Osteocyte (in vitro differentiated cells): Measurements from ENCODE around the gene MMP11. TPM values are rescaled to one million over a fixed set of nuclear protein-coding genes. Genes with fewer than 3 reads are reported as not detected.

Experiments
- DNase-seq: peaks from one replicate; pipeline ENCODE4 v3.0.0; 2021; ENCODE audit warnings: mixed read lengths; ENCODE audit not compliant: unreplicated experiment; ENCODE audit errors: extremely low spot score
- H3K27ac Mint-ChIP-seq: one replicate; pipeline ENCODE4 v1.8.0; 2021; ENCODE audit warnings: mild to moderate bottlenecking, mixed read lengths; ENCODE audit not compliant: unreplicated experiment
- H3K27me3 Mint-ChIP-seq: one replicate; pipeline ENCODE4 v1.8.0; 2021; ENCODE audit warnings: mixed read lengths; ENCODE audit not compliant: unreplicated experiment
- H3K36me3 Mint-ChIP-seq: one replicate; pipeline ENCODE4 v1.8.0; 2021; ENCODE audit warnings: mixed read lengths; ENCODE audit not compliant: unreplicated experiment
- H3K4me1 Mint-ChIP-seq: one replicate; pipeline ENCODE4 v1.8.0; 2021; ENCODE audit warnings: mixed read lengths; ENCODE audit not compliant: unreplicated experiment
- H3K4me3 Mint-ChIP-seq: one replicate; pipeline ENCODE4 v1.8.0; 2021; ENCODE audit warnings: mild to moderate bottlenecking, moderate library complexity, mixed read lengths; ENCODE audit not compliant: unreplicated experiment
- H3K9me3 Mint-ChIP-seq: one replicate; pipeline ENCODE4 v1.8.0; 2021; ENCODE audit warnings: mixed read lengths; ENCODE audit not compliant: unreplicated experiment
- CTCF ChIP-seq: fragments of 200-600 bp; sonication (generic); IDR thresholded peaks from 2 replicates; pipeline ENCODE4 v1.5.0; 2021; ENCODE audit warnings: antibody characterized with exemption, mild to moderate bottlenecking, moderate library complexity
- total RNA-seq: library from RNA; stranded (reverse); gene quantifications from 2 replicates; pipeline ENCODE4 v1.2.1, GENCODE V29; 2021

Gene MMP11
- total RNA-seq, 1 donor from 2014 or later = 72.5 TPM

- H3K4me3 Mint-ChIP-seq = no peak overlapping the region
- no peaks in the 10 kb centered on the region for H3K9me3 Mint-ChIP-seq
- no peaks in the 10 kb centered on the region for H3K27me3 Mint-ChIP-seq
- no peak for TF ChIP-seq CTCF
- peaks cover 24% of the 10 kb centered on the region for H3K4me1 Mint-ChIP-seq
- H3K36me3 Mint-ChIP-seq = peaks cover 27% of the 10 kb centered on the region
- H3K27ac Mint-ChIP-seq = peak overlapping the region; percentile 41
- DNase-seq = no peak
These were observed 59.8 kb downstream of the MMP11 start for GRCh38 chr22:23832226-23833016.

- TF ChIP-seq CTCF = no peak
- Mint-ChIP-seq H3K27me3 (no peaks in the 10 kb centered on the region), H3K4me1 (peaks cover 27% of the 10 kb centered on the region), H3K36me3 (peaks cover 26% of the 10 kb centered on the region), H3K9me3 (no peaks in the 10 kb centered on the region), H3K27ac (no peak overlapping the region), H3K4me3 (no peak overlapping the region)
- no peak for DNase-seq
These were observed 60.5 kb downstream of the MMP11 start for GRCh38 chr22:23833017-23833751.

Other genes starting within 250 kb of the MMP11 start
- gene IGLL1, start 192.6 kb upstream of the MMP11 start, total RNA-seq = not detected in 2 replicates
- gene DRICH1, start 140.5 kb upstream of the MMP11 start, total RNA-seq = 0.43 TPM in 1 of 2 replicates, not detected in the other
- gene RGL4, start 81.8 kb upstream of the MMP11 start, total RNA-seq = not detected in 2 replicates
- 12.5 TPM in 2 replicates for gene ZNF70, start 21.7 kb upstream of the MMP11 start, total RNA-seq
- not detected in 2 replicates for gene VPREB3, start 18.4 kb upstream of the MMP11 start, total RNA-seq
- not detected in 2 replicates for gene C22orf15, start 9.9 kb upstream of the MMP11 start, total RNA-seq
- gene CHCHD10, start 4.9 kb upstream of the MMP11 start, total RNA-seq = 30.6 and 34.0 TPM in 2 replicates
- 126 and 127 TPM in 2 replicates for gene SMARCB1, start 14.1 kb downstream of the MMP11 start, total RNA-seq
- gene DERL3, start 66.2 kb downstream of the MMP11 start, total RNA-seq = 0.52 and 0.56 TPM in 2 replicates
- 19.0 and 22.6 TPM in 2 replicates for gene SLC2A11, start 85.0 kb downstream of the MMP11 start, total RNA-seq
- gene MIF, start 121.5 kb downstream of the MMP11 start, total RNA-seq = 354 and 363 TPM in 2 replicates
- not detected in 2 replicates for gene GSTT2B, start 188.3 kb downstream of the MMP11 start, total RNA-seq
- gene DDTL, start 194.0 kb downstream of the MMP11 start, total RNA-seq = not detected in 2 replicates
- 108 and 113 TPM in 2 replicates for gene DDT, start 201.6 kb downstream of the MMP11 start, total RNA-seq
- gene GSTT2, start 207.3 kb downstream of the MMP11 start, total RNA-seq = not detected in 2 replicates
- not detected in 2 replicates for gene GSTT4, start 232.6 kb downstream of the MMP11 start, total RNA-seq
- 53.4 and 55.6 TPM in 2 replicates for gene CABIN1, start 238.5 kb downstream of the MMP11 start, total RNA-seq